Activated CD4-positive, alpha-beta memory T cell treated with anti-CD3 and anti-CD28 coated beads for 36 hours (primary cell): Measurements from ENCODE around the gene GSG1L. TPM values are rescaled to one million over a fixed set of nuclear protein-coding genes. Genes with fewer than 3 reads are reported as not detected.
A peak's percentile ranks its signal among the peaks of the same experiment; 100 is the strongest.

Experiments used
- CTCF ChIA-PET: fragments of 350-600 bp; sonication (Branson Sonifier 250); formaldehyde crosslinking; loops from one replicate; lab custom pipeline; 2021; ENCODE audit warnings: antibody characterized with exemption, inconsistent platforms; lab: Charles Lee
- POLR2A ChIA-PET: fragments of 350-600 bp; sonication (Branson Sonifier 250); formaldehyde crosslinking; loops from one replicate; lab custom pipeline; 2021; ENCODE audit warnings: antibody characterized with exemption; lab: Charles Lee
- DNase-seq: peaks from one replicate; pipeline ENCODE4 v3.0.0-alpha.2; 2020
- H3K27ac Mint-ChIP-seq: one replicate; pipeline ENCODE4 v1.8.0; 2021; ENCODE audit warnings: mixed read lengths
- H3K27me3 Mint-ChIP-seq: one replicate; pipeline ENCODE4 v1.8.0; 2021; ENCODE audit warnings: mixed read lengths
- H3K36me3 Mint-ChIP-seq: one replicate; pipeline ENCODE4 v1.8.0; 2021; ENCODE audit warnings: mixed read lengths
- H3K4me1 Mint-ChIP-seq: one replicate; pipeline ENCODE4 v1.8.0; 2021; ENCODE audit warnings: low read depth, mixed read lengths
- H3K4me3 Mint-ChIP-seq: one replicate; pipeline ENCODE4 v1.8.0; 2021; ENCODE audit warnings: mild to moderate bottlenecking, mixed read lengths
- H3K9me3 Mint-ChIP-seq: one replicate; pipeline ENCODE4 v1.8.0; 2021; ENCODE audit warnings: mixed read lengths
- intact Hi-C: fragments of 100-400 bp; cut with micrococcal nuclease; formaldehyde crosslinking; loops from one replicate; pipeline ENCODE4 v1.15.1; 2023
- total RNA-seq, 2 experiments: library from RNA; stranded (reverse); gene quantifications; one replicate each; pipeline ENCODE4 v1.2.3, GENCODE V29; 2021

Gene GSG1L
- total RNA-seq, 2 experiments from 2014 or later: 0.26 to 0.44 TPM

DNA sequence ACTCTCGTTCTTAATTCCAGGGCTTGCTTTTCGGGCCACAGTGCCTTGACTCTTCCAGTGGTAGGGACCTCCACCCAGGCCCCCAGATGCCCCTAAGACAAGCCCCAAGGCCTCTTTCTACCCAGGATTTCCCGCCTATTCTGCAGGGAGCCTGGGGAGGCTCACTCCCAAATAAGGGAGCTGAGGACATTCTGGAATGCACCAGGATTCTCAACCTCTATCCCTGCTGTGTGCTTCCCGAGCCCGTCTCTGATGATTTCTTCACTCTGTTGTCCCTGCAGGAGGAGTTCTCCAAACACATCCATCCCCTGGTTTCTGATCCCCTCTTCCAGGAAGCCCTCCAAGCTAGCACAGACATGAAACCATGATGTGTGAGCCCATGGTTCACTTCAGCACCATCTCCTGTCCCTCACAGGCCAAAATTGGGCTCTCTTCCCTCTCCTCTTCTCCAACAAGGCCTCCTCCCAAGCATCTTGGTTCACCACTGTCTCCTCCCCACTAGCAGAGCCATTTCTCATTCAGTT lies 257.6 kb downstream of the GSG1L start:
- Mint-ChIP-seq H3K27me3 (peaks cover 17% of the 10 kb centered on the region), H3K4me1 (no peaks in the 10 kb centered on the region), H3K36me3 (no peaks in the 10 kb centered on the region), H3K4me3 (no peak overlapping the region), H3K9me3 (no peaks in the 10 kb centered on the region), H3K27ac (no peak overlapping the region)
- DNase-seq: no peak
- ChIA-PET CTCF (no interaction called here), POLR2A (no interaction called here)
- intact Hi-C loops: no loop called here

GRCh38 chr16:27803775-27804549 lies 259.6 kb downstream of the GSG1L start:
- Mint-ChIP-seq H3K9me3 (no peaks in the 10 kb centered on the region), H3K36me3 (no peaks in the 10 kb centered on the region), H3K4me3 (no peak overlapping the region), H3K27ac (no peak overlapping the region), H3K27me3 (peaks cover 17% of the 10 kb centered on the region), H3K4me1 (no peaks in the 10 kb centered on the region)
- ChIA-PET CTCF (no interaction called here), POLR2A (no interaction called here)
- no peak for DNase-seq
- intact Hi-C loops: no loop called here

DNA sequence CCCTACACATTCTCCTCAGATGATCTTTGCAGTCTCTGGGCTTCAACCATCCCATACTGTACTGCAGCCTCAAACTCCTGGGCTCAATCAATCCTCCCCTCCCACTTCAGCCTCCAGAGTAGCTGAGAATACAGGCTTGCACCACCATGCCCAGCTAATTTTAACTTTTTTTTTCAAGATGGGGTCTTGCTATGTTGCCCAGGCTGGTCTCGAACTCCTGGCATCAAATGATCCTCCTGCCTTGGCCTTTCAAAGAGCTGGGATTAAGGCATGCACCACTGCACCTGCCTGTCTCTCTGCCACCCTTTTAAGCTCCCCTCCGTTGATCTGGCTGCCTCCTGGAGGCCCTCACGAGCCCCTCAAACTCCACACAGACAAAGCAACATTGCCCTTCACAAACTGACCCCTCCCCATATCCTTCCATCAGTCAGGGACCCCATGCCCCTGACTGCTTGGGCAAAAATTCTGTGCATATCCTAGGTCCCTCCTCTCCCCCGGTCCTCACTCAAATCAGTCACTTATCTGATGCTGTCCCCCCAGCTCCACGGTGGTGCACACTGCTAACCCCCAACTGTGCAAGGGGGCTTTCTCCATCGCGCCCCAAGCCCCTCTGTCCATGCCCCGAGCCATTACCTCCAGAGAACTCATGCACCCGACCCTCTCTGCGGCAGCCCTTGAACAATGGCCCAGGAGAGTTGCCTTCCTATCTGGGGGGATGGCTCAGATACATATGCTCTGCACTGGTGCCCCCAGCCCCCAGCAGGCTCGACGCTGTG lies 260.7 kb downstream of the GSG1L start:
- POLR2A ChIA-PET: no interaction called here
- H3K27ac Mint-ChIP-seq: no peak overlapping the region
- no peaks in the 10 kb centered on the region for H3K4me1 Mint-ChIP-seq
- H3K4me3 Mint-ChIP-seq: no peak overlapping the region
- peaks cover 17% of the 10 kb centered on the region for H3K27me3 Mint-ChIP-seq
- H3K36me3 Mint-ChIP-seq: no peaks in the 10 kb centered on the region
- H3K9me3 Mint-ChIP-seq: no peaks in the 10 kb centered on the region
- no peak for DNase-seq
- CTCF ChIA-PET: no interaction called here
- intact Hi-C loops: no loop called here

DNA sequence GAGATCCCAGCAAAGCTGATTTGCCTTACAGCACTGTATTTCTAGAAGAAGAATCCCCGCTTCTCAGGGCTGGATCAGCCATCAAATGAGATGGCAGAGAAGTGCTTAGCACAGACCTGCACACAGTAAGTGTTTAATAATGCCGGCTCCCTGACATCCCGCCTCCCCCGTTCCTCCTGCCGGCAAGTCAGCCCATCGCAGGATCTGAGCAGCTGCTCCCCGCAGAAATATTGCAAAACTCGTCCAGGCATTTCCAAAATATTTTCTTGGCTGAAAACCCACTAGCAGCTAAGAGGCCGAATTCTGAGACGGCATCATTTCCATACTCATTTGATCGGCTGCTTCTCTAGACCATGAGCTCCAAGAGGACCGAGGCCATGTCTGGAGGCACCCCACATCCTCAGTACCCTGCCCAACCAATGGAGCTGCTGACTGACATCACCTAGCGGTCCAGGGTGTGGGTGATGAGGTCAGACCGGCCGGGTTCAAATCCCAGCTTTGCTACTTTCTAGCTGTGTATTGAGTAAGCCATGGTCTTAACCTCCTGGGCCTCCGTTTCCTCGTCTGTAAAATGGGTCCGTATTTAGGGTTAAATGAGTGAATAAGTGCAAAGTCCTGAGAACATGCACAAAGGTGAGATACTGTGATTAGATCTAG lies 262.1 kb downstream of the GSG1L start:
- H3K9me3 Mint-ChIP-seq: no peaks in the 10 kb centered on the region
- intact Hi-C loops: no loop called here
- no peaks in the 10 kb centered on the region for H3K36me3 Mint-ChIP-seq
- DNase-seq: no peak
- CTCF ChIA-PET: no interaction called here
- H3K27me3 Mint-ChIP-seq: peaks cover 21% of the 10 kb centered on the region
- no peaks in the 10 kb centered on the region for H3K4me1 Mint-ChIP-seq
- no peak overlapping the region for H3K27ac Mint-ChIP-seq
- POLR2A ChIA-PET: no interaction called here
- no peak overlapping the region for H3K4me3 Mint-ChIP-seq

DNA sequence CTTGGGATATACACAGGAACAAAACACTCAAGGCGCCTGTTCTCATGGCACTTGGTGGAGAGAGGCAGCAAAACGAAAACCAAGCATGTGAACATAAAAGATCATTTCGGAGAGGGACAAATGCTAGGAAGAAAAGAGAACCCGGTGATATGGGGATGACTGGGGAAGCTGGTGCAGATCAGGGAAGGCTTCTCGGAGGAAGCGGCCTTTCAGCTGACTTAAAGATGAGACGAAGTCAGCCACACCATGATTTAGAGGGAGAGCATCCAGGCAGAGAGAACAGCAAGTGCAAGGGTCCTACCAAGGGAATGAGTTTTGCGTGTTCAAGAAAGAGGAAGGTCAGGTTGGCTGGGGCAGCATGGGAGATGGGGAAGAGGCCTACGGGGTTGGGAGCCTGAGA lies 262.7 kb downstream of the GSG1L start:
- Mint-ChIP-seq H3K27ac (no peak overlapping the region), H3K4me1 (no peaks in the 10 kb centered on the region), H3K9me3 (no peaks in the 10 kb centered on the region), H3K36me3 (no peaks in the 10 kb centered on the region), H3K4me3 (no peak overlapping the region), H3K27me3 (peaks cover 20% of the 10 kb centered on the region)
- DNase-seq: no peak
- ChIA-PET POLR2A (no interaction called here), CTCF (no interaction called here)
- intact Hi-C loops: no loop called here

DNA sequence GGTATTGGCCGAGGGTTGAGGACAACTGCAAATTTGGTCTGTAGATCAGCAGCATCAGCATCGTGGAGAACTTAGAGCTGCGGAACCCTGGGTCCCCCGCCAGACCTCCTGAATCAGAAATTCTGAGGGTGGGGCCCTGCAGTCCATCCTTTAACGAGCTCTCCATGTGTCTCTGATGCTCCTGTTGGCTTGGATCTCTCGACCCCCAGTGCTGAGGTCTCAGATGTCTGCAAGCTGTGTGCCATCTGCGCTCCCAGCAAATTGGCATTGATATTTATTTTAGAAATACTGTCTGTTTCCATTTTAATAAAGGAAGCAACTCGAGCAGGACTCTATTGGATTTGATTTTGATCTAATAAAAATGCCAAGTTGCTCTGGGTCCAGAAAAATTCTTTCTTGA lies 263.6 kb downstream of the GSG1L start:
- intact Hi-C loops: no loop called here
- Mint-ChIP-seq H3K27me3 (peaks cover 22% of the 10 kb centered on the region), H3K9me3 (no peaks in the 10 kb centered on the region), H3K36me3 (peaks cover 2% of the 10 kb centered on the region), H3K4me3 (no peak overlapping the region), H3K27ac (no peak overlapping the region), H3K4me1 (no peaks in the 10 kb centered on the region)
- POLR2A ChIA-PET: no interaction called here
- DNase-seq: no peak
- CTCF ChIA-PET: no interaction called here

DNA sequence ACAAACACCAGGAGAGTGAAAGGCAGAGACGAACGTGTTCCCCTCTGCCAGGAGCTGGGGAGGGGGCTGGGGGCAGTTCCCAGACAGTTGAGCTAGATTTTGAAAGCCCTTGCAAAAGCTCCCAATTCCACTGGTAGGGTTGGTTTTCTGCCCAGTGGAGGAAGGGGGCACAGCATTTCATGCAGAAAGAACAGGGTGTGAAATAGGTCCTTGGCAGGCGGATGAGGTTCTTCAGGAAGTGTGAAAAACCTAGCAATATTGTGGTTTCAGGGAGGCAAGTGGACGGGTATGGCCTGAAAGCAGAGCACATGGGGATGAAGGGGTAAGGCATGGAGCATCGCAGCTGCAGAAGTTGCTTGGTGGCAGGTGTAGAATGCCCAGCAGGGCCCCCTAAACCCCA lies 265.3 kb downstream of the GSG1L start:
- Mint-ChIP-seq H3K9me3 (no peaks in the 10 kb centered on the region), H3K27me3 (peaks cover 13% of the 10 kb centered on the region), H3K4me3 (no peak overlapping the region), H3K27ac (no peak overlapping the region), H3K4me1 (no peaks in the 10 kb centered on the region), H3K36me3 (peaks cover 2% of the 10 kb centered on the region)
- CTCF ChIA-PET: no interaction called here
- intact Hi-C loops: no loop called here
- DNase-seq: no peak
- POLR2A ChIA-PET: no interaction called here

DNA sequence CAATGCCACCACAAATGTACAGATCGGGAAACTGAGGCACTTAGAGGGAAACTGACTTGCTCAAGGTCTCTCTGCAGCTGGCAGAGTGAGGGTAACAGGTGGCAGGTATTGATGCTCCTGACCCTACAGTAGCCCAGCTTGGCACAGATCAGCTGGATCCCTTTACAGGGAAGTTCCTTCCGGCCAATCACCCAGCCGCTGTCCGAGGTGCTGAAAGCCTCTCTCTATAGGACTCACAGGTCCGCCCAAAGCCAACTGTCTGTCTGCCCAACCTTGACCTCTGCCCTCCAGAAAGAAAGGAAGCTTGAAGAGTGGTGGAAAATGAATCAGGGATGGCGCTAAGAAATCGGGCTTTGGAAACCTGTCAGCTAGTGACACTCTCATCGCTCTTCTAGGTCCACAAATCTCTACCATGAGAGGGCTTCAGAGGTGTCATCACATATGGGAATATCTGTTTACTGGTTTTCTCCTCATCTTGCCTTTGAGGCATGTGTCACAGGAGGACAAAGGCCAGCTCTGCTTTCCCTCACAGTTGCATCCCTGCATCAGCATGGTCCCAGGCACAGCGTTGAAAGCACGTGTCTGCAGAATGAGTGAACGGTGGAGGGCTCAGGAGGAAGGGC lies 267.4 kb downstream of the GSG1L start:
- no peaks in the 10 kb centered on the region for H3K9me3 Mint-ChIP-seq
- H3K36me3 Mint-ChIP-seq: peaks cover 2% of the 10 kb centered on the region
- peaks cover 9% of the 10 kb centered on the region for H3K27me3 Mint-ChIP-seq
- intact Hi-C loops: no loop called here
- H3K27ac Mint-ChIP-seq: no peak overlapping the region
- H3K4me1 Mint-ChIP-seq: no peaks in the 10 kb centered on the region
- ChIA-PET POLR2A (no interaction called here), CTCF (no interaction called here)
- no peak overlapping the region for H3K4me3 Mint-ChIP-seq
- DNase-seq: peak; percentile 46

DNA sequence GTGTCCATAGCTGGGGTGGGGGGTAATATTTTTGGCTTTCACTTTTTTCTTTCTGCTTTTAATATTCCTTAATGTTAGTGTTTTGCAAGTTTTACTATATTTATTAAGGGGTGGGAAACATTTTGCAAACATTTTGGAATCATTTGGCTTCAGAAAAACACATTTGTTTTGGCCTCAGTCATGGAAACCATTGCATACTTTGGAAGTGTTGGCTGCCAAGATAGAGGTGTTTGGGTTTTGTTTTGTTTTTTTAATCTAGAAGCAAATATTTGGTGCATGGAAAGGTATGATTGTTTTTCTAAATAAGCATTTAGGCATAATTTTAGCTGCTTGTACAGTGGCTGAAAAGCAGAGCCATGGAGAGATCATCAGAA lies 270.3 kb downstream of the GSG1L start:
- H3K4me1 Mint-ChIP-seq: no peaks in the 10 kb centered on the region
- no peak overlapping the region for H3K27ac Mint-ChIP-seq
- CTCF ChIA-PET: no interaction called here
- no peak overlapping the region for H3K4me3 Mint-ChIP-seq
- H3K36me3 Mint-ChIP-seq: peaks cover 2% of the 10 kb centered on the region
- DNase-seq: no peak
- intact Hi-C loops: no loop called here
- POLR2A ChIA-PET: no interaction called here
- no peaks in the 10 kb centered on the region for H3K9me3 Mint-ChIP-seq
- H3K27me3 Mint-ChIP-seq: peaks cover 9% of the 10 kb centered on the region

GRCh38 chr16:27792486-27793248 lies 270.8 kb downstream of the GSG1L start:
- Mint-ChIP-seq H3K27ac (no peak overlapping the region), H3K27me3 (peaks cover 9% of the 10 kb centered on the region), H3K4me1 (no peaks in the 10 kb centered on the region), H3K4me3 (no peak overlapping the region), H3K36me3 (peaks cover 2% of the 10 kb centered on the region), H3K9me3 (no peaks in the 10 kb centered on the region)
- ChIA-PET CTCF (no interaction called here), POLR2A (no interaction called here)
- no peak for DNase-seq
- intact Hi-C loops: no loop called here

GRCh38 chr16:27791404-27791719 lies 272.2 kb downstream of the GSG1L start:
- Mint-ChIP-seq H3K4me3 (no peak overlapping the region), H3K4me1 (no peaks in the 10 kb centered on the region), H3K27ac (no peak overlapping the region), H3K9me3 (no peaks in the 10 kb centered on the region), H3K27me3 (peaks cover 4% of the 10 kb centered on the region), H3K36me3 (peaks cover 2% of the 10 kb centered on the region)
- CTCF ChIA-PET: no interaction called here
- POLR2A ChIA-PET: no interaction called here
- intact Hi-C loops: no loop called here
- DNase-seq: no peak
